Activated CD8-positive, alpha-beta T cell treated with anti-CD3 and anti-CD28 coated beads for 36 hours (primary cell): ENCODE measurements around the gene SUGCT. TPM values are rescaled to one million over a fixed set of nuclear protein-coding genes. Genes with fewer than 3 reads are reported as not detected.

ENCODE experiments used
- ATAC-seq: fragments of 200-7000 bp; cut with Tn5 transposase; one replicate; pipeline ENCODE4 v1.10.0; 2021; ENCODE audit warnings: mild to moderate bottlenecking, moderate library complexity
- CTCF ChIA-PET: fragments of 350-600 bp; sonication (Branson Sonifier 250); formaldehyde crosslinking; loops from one replicate; lab custom pipeline; 2021; ENCODE audit warnings: antibody characterized with exemption; lab: Charles Lee
- POLR2A ChIA-PET: fragments of 350-600 bp; sonication (Branson Sonifier 250); formaldehyde crosslinking; loops from one replicate; lab custom pipeline; 2021; ENCODE audit warnings: antibody characterized with exemption; lab: Charles Lee
- DNase-seq: peaks from one replicate; pipeline ENCODE4 v3.0.0-alpha.2; 2020
- H3K27ac Mint-ChIP-seq: one replicate; pipeline ENCODE4 v1.8.0; 2021; ENCODE audit warnings: mild to moderate bottlenecking, mixed read lengths
- H3K27me3 Mint-ChIP-seq: one replicate; pipeline ENCODE4 v1.8.0; 2021; ENCODE audit warnings: mixed read lengths
- H3K36me3 Mint-ChIP-seq: one replicate; pipeline ENCODE4 v1.8.0; 2021; ENCODE audit warnings: low read depth, mixed read lengths
- H3K4me1 Mint-ChIP-seq: one replicate; pipeline ENCODE4 v1.8.0; 2021; ENCODE audit warnings: low read depth, mixed read lengths
- H3K4me3 Mint-ChIP-seq: one replicate; pipeline ENCODE4 v1.8.0; 2021; ENCODE audit warnings: mild to moderate bottlenecking, moderate library complexity, mixed read lengths
- H3K9me3 Mint-ChIP-seq: one replicate; pipeline ENCODE4 v1.8.0; 2021; ENCODE audit warnings: mixed read lengths
- CTCF ChIP-seq: fragments of 200-600 bp; IDR thresholded peaks from one replicate; pipeline ENCODE4 v1.8.0; 2022; ENCODE audit warnings: antibody characterized with exemption, mild to moderate bottlenecking
- intact Hi-C: fragments of 100-400 bp; cut with micrococcal nuclease; formaldehyde crosslinking; loops from one replicate; pipeline ENCODE4 v1.10.0; 2022
- total RNA-seq, 2 experiments: library from RNA; stranded (reverse); gene quantifications; one replicate each; pipeline ENCODE4 v1.2.3, GENCODE V29; 2021

SUGCT gene
- total RNA-seq, 2 experiments from 2014 or later: 1.6 to 2.0 TPM

DNA sequence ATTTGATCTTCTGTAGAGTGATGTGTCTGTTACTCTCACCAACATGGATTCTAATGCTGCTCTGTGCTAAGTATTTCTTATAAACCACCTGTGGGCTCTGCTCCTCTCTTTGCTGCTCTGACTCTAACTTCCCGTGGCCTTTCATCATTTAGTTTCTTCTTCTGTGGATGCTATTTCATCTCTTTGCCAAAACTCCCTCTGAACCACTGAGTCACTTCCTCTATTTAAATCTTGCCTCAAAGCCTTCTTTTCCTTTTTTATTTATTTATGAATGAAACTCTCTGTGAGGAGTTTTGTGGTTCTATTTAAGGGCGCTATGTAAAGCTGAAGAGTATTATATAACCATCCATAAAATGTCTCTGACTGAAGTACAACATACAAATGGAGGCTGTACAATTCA lies 538.5 kb downstream of the SUGCT start:
- H3K36me3 Mint-ChIP-seq: no peaks in the 10 kb centered on the region
- H3K4me1 Mint-ChIP-seq: peaks cover 13% of the 10 kb centered on the region
- H3K4me3 Mint-ChIP-seq: no peak overlapping the region
- ATAC-seq (peak; percentile 95), DNase-seq (peak; percentile 22)
- intact Hi-C loops: no loop called here
- CTCF ChIA-PET: no interaction called here
- POLR2A ChIA-PET: no interaction called here
- no peaks in the 10 kb centered on the region for H3K27me3 Mint-ChIP-seq
- peak overlapping the region; percentile 82 for H3K27ac Mint-ChIP-seq
- no peaks in the 10 kb centered on the region for H3K9me3 Mint-ChIP-seq
- TF ChIP-seq CTCF: no peak

DNA sequence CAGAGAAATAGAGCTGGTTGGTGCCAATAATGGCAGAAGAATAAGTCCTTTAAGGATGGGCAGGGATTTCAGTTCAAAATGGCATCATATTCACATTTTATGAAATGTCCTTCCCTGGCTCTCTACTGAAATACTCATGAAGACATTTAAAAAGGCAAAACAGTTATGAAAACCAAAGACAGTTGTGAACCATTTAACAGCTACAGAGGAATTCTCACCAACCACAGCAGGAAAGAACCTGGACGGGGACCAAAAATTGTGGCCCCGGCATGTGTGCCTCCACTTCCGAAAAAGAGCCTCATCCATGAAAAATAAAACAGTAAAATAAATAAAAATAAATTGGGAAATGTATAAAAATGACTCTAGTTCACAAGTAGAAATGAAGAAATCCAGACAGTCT lies 539.5 kb downstream of the SUGCT start:
- ChIA-PET CTCF (no interaction called here), POLR2A (no interaction called here)
- no peak for TF ChIP-seq CTCF
- Mint-ChIP-seq H3K4me3 (no peak overlapping the region), H3K27ac (no peak overlapping the region), H3K9me3 (no peaks in the 10 kb centered on the region), H3K36me3 (no peaks in the 10 kb centered on the region), H3K4me1 (peaks cover 13% of the 10 kb centered on the region), H3K27me3 (no peaks in the 10 kb centered on the region)
- DNase-seq: no peak
- intact Hi-C loops: no loop called here
- ATAC-seq: no peak

- no peaks in the 10 kb centered on the region for H3K27me3 Mint-ChIP-seq
- no peaks in the 10 kb centered on the region for H3K36me3 Mint-ChIP-seq
- no peak overlapping the region for H3K4me3 Mint-ChIP-seq
- TF ChIP-seq CTCF: no peak
- ChIA-PET POLR2A (no interaction called here), CTCF (interaction anchor here (1.1 kb wide), 2 partner anchors 11 to 47 kb away, joined by 3 to 4 read pairs; no protein-coding TSS in a partner anchor)
- intact Hi-C loops: no loop called here
- H3K9me3 Mint-ChIP-seq: no peaks in the 10 kb centered on the region
- DNase-seq (no peak), ATAC-seq (no peak)
- no peak overlapping the region for H3K27ac Mint-ChIP-seq
- peaks cover 13% of the 10 kb centered on the region for H3K4me1 Mint-ChIP-seq
Observed at GRCh38 chr7:40675741-40676140, 540.9 kb downstream of the SUGCT start.

DNA sequence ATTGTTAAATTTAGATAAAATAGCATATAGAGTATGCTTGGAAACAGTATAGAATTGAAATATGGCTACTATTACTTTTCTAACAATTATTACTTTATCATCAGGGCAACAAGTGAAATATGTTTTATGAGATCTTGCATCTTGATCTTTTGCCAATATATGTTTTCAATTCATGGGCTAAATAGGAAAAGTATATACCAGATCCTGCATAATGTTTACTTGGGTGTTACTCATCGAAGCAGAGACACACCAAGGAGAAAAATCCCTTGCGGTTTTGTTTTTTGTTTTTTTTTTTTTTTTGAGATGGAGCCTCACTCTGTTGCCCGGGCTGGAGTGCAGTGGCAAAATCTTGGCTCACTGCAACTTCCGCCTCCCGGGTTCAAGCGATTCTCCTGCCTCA lies 541.4 kb downstream of the SUGCT start:
- H3K27ac Mint-ChIP-seq: no peak overlapping the region
- no peak for DNase-seq
- TF ChIP-seq CTCF: no peak
- intact Hi-C loops: no loop called here
- CTCF ChIA-PET: interaction anchor here (1.1 kb wide), 2 partner anchors 11 to 48 kb away, joined by 3 to 4 read pairs; no protein-coding TSS in a partner anchor
- H3K36me3 Mint-ChIP-seq: no peaks in the 10 kb centered on the region
- no peaks in the 10 kb centered on the region for H3K9me3 Mint-ChIP-seq
- no peaks in the 10 kb centered on the region for H3K27me3 Mint-ChIP-seq
- no peak overlapping the region for H3K4me3 Mint-ChIP-seq
- POLR2A ChIA-PET: no interaction called here
- ATAC-seq: no peak
- H3K4me1 Mint-ChIP-seq: peaks cover 13% of the 10 kb centered on the region

- POLR2A ChIA-PET: no interaction called here
- H3K9me3 Mint-ChIP-seq: no peaks in the 10 kb centered on the region
- CTCF ChIA-PET: no interaction called here
- no peak overlapping the region for H3K4me3 Mint-ChIP-seq
- H3K4me1 Mint-ChIP-seq: no peaks in the 10 kb centered on the region
- TF ChIP-seq CTCF: peak; percentile 58
- no peak overlapping the region for H3K27ac Mint-ChIP-seq
- DNase-seq (peak; percentile 3), ATAC-seq (peak; percentile 84)
- intact Hi-C loops: no loop called here
- peaks cover 2% of the 10 kb centered on the region for H3K27me3 Mint-ChIP-seq
- H3K36me3 Mint-ChIP-seq: no peaks in the 10 kb centered on the region
Observed at GRCh38 chr7:40680657-40681056, 545.9 kb downstream of the SUGCT start.
